Stomach (tissue), 4 donors: Measurements from ENCODE around the gene CDC42.

Experiments
- POLR2A ChIP-seq, 4 donors: fragments of 450-650 bp; IDR thresholded peaks; one replicate each; pipeline ENCODE4 v1.6.1; 2016; ENCODE audit warnings: antibody characterized with exemption in 4 of 4, control low read depth in 2 of 4, mild to moderate bottlenecking in 1 of 4, moderate library complexity in 1 of 4
- POLR2AphosphoS5 ChIP-seq, 3 donors: sonication (generic); formaldehyde crosslinking; IDR thresholded peaks; one replicate each; pipeline ENCODE4 v1.6.1; 2016; ENCODE audit warnings: antibody characterized with exemption in 3 of 3
- TF ChIP-seq, protein P1 (sequence below), 7 experiments: fragments of 450-650 bp in 4 of 7; fragments of 200-600 bp in 3 of 7; sonication (generic) in 3 of 7; IDR thresholded peaks; one replicate each; pipeline ENCODE4 v1.5.1; 2016 to 2019; ENCODE audit warnings: antibody characterized with exemption in 7 of 7, control low read depth in 2 of 7, mild to moderate bottlenecking in 1 of 7

DNA sequence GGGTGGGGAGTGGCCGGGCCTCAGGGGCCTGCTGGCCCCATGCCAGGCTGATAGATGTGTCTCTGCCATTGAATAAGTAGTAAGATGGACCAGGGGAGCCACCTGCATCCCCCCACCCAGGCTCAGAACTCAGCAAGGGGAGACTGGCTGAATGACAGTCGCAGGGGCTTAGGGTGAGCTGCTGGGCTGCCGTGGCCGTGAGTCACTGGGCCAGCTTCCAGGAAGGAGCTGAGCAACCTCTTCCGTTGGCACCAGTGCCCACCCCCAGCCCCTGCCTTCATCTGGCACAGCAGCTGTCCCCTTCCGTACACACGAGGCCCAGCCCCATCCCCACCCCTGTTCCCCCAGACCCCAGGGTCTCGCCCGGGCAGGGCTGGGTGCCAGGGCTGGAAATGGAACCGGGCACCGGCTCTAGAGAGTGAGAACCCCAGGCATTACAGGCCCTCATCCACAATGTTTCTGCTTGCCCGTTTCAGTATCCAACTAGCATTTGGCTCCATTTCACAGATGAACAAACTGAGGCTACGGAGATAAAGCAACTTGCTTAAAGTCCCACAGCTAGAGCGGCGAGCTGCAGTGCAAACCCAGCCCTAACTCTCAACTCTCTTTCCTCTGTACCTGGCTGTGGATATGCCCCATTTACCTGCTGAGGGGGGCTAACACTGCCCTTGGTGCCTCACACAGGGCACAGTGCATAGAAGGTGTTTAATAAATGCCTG is 80.2 kb downstream of the CDC42 start:
- TF ChIP-seq, protein P1, sequence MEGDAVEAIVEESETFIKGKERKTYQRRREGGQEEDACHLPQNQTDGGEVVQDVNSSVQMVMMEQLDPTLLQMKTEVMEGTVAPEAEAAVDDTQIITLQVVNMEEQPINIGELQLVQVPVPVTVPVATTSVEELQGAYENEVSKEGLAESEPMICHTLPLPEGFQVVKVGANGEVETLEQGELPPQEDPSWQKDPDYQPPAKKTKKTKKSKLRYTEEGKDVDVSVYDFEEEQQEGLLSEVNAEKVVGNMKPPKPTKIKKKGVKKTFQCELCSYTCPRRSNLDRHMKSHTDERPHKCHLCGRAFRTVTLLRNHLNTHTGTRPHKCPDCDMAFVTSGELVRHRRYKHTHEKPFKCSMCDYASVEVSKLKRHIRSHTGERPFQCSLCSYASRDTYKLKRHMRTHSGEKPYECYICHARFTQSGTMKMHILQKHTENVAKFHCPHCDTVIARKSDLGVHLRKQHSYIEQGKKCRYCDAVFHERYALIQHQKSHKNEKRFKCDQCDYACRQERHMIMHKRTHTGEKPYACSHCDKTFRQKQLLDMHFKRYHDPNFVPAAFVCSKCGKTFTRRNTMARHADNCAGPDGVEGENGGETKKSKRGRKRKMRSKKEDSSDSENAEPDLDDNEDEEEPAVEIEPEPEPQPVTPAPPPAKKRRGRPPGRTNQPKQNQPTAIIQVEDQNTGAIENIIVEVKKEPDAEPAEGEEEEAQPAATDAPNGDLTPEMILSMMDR (IDR thresholded peaks at IDR 0.05) = no peak
- no peak for TF ChIP-seq POLR2A (IDR thresholded peaks at IDR 0.05)
- TF ChIP-seq POLR2AphosphoS5 (IDR thresholded peaks at IDR 0.05) = no peak
